Measurements from ENCODE around the gene RAPGEF6.

Gene RAPGEF6

DNA sequence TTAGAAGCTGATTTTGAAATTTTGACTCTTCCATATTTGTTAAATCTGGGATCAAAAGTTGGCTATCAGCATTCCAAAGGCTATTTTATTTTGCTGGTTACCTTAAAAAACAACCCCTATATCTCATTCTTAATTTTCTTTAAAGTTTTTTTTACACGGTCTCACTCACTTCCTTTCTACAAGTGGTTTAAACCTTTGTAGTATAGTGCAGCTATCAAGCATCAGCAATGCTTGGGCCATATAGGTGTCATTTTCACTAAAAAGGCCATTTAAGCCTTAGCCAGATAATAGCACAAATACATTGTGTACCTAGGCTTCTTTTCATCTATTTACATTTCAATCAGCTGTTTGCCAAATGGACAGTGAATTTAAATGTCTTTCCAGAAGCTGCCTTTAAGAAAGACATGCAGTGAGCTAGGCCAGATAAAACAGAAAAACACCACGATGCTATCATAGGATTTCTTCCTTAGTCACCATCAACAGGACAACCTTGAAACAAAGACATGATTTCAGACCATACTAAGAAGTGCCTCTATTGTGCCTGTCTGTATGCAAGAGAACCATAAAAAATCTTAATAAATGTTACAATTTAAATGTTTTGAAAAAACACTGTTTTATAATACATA lies 104.2 kb downstream of the RAPGEF6 start:
- TF ChIP-seq, protein P1, sequence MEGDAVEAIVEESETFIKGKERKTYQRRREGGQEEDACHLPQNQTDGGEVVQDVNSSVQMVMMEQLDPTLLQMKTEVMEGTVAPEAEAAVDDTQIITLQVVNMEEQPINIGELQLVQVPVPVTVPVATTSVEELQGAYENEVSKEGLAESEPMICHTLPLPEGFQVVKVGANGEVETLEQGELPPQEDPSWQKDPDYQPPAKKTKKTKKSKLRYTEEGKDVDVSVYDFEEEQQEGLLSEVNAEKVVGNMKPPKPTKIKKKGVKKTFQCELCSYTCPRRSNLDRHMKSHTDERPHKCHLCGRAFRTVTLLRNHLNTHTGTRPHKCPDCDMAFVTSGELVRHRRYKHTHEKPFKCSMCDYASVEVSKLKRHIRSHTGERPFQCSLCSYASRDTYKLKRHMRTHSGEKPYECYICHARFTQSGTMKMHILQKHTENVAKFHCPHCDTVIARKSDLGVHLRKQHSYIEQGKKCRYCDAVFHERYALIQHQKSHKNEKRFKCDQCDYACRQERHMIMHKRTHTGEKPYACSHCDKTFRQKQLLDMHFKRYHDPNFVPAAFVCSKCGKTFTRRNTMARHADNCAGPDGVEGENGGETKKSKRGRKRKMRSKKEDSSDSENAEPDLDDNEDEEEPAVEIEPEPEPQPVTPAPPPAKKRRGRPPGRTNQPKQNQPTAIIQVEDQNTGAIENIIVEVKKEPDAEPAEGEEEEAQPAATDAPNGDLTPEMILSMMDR (IDR thresholded peaks at IDR 0.05; ENCODE audit: insufficient read depth, low read depth, low read length, missing control alignments), result no peak
- DNase-seq (ENCODE audit: low read depth), result no peak
- H3K4me3 ChIP-seq (ENCODE audit: low read depth, low read length), result no peak overlapping the region

DNA sequence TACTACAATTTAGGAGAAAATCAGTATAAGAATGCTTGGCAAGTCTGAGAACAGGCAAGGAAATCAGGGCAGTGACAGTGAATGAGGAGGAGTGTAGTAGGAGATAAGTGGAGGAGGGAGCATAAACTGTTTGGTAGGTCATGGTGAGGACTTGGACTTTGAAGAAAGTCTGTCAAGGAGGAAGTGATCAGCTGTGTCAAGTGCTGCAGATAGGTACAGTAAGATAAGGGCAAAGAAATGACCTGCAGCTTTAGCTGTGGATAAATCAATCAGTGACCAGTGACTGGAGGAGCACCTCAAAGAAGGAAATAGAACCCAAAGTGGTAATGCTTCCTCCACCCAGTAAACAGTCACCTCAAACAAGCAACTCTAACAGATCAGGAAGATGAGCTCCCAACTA lies 106.3 kb downstream of the RAPGEF6 start:
- TF ChIP-seq, protein P1 (IDR thresholded peaks at IDR 0.05; ENCODE audit: insufficient read depth, low read depth, low read length, missing control alignments), result no peak

DNA sequence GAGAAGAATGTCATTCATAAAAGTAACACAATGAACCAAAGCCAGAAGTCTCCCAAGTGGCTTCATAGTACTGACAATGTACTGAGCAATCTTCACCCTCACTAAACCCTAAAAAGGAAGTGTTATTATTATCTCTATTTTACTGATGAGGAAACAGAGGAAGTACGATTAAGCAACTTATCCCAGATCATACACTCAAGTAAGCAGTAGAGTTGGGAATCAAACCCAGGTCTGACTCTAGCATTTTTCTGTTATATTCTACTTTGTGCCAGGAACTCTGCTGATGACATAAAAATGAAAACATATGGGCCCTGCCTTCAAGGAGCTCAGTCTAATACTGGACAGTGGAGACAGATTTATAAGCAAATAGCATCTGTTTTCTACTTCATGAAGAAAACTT lies 109.2 kb downstream of the RAPGEF6 start:
- no peak for DNase-seq (ENCODE audit: low read depth)
- TF ChIP-seq, protein P1 (IDR thresholded peaks at IDR 0.05; ENCODE audit: insufficient read depth, low read depth, low read length, missing control alignments), result no peak
- H3K4me3 ChIP-seq (ENCODE audit: low read depth, low read length), result no peak overlapping the region

More for the DNA sequence above, 106.3 kb downstream of the RAPGEF6 start:
- H3K4me3 ChIP-seq (ENCODE audit: low read depth, low read length), result no peak overlapping the region
- peak; percentile 12 for DNase-seq (ENCODE audit: low read depth)

DNA sequence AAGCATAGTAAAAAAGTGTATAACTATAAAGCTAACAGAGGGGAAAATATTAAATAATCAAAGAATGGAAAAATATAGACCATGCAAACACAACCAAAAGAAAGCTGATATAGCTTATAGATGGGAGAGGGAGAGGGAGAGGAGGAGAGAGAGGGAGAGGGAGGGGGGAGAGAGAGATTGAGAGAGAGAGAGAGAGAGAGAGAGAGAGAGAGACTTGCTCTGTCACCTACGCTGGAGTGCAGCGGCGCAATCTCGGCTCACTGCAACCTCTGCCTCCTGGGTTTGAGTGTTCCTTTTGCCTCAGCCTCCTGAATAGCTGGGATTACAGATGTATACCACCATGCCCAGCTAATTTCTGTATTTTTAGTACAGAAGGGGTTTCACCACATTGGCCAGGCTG lies 110.6 kb downstream of the RAPGEF6 start:
- DNase-seq (ENCODE audit: low read depth), result no peak
- TF ChIP-seq, protein P1 (IDR thresholded peaks at IDR 0.05; ENCODE audit: insufficient read depth, low read depth, low read length, missing control alignments), result no peak
- no peak overlapping the region for H3K4me3 ChIP-seq (ENCODE audit: low read depth, low read length)

DNA sequence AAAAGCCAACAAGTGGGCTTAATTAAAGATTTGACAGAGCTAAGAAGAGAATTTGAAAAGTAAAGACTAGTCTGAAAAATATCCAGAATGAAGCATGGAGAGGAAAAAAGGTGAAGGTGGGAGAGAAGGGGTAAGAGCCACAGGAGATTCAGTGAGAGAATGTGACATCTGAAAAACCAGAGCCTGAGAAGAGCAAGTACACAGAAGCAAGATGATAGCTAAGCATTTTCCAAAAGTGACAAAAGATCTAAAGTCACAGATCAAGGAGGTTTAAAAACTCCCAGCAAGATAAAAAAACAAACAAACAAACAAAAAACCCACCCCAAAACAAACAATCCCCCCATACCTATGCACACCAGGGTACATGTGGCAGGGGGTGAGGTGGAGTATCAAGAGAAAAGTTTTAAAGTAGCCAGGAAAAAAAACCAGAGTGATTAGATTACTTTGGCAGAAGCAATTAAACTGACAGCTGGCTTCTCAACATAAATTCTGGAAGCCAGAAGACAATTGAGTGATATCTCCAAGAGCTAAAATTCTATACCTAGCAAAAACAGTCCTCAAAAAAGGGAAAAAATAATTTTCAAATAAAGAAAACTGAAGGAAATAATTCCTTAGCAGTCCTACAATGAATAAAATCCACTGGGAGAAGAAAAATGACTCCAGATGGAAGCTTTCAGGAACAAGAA lies 111.4 kb downstream of the RAPGEF6 start:
- no peak overlapping the region for H3K4me3 ChIP-seq (ENCODE audit: low read depth, low read length)
- TF ChIP-seq, protein P1 (IDR thresholded peaks at IDR 0.05; ENCODE audit: insufficient read depth, low read depth, low read length, missing control alignments), result no peak
- no peak for DNase-seq (ENCODE audit: low read depth)

DNA sequence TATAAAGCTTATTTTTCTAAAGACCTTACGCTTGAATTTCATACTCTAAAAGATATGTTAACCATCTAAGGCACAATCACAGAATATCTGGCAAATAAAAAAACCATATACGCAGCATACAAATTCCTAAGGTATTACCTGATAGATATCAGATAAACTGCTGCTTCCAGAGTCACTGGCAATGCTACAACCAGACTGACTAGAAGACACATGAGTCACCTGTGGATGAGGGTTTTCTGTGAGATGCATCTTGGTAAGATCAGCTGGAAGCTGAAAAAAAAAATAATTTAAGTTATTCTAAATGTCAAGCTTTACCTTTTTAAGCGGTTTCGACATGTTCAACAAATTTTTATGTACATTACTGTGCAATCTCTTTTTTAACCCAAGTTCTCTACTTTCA lies 113.8 kb downstream of the RAPGEF6 start:
- TF ChIP-seq, protein P1 (IDR thresholded peaks at IDR 0.05; ENCODE audit: insufficient read depth, low read depth, low read length, missing control alignments), result no peak
- H3K4me3 ChIP-seq (ENCODE audit: low read depth, low read length), result no peak overlapping the region
- DNase-seq (ENCODE audit: low read depth), result no peak
